Astrocyte (in vitro differentiated cells and primary cell): ENCODE data around the gene NAT9.

Experiments
- CTCF ChIP-seq: IDR thresholded peaks from 2 replicates; pipeline ENCODE4 v1.5.1; 2011; ENCODE audit warnings: low read depth, mild to moderate bottlenecking, inconsistent platforms, low read length, moderate library complexity; ENCODE audit not compliant: insufficient read depth
- EZH2 ChIP-seq: IDR thresholded peaks from 2 replicates; pipeline ENCODE4 v1.6.1; 2012; ENCODE audit warnings: mild to moderate bottlenecking, low read length, inconsistent platforms; ENCODE audit not compliant: insufficient read depth

GRCh38 chr17:74795327-74796020 is 19.3 kb upstream of the NAT9 start:
- TF ChIP-seq CTCF (no peak), EZH2 (no peak)
